Stimulated activated naive CD8-positive, alpha-beta T cell treated with anti-CD3 and anti-CD28 coated beads, Interleukin-15, Interleukin-2, amounts not matched to agents 100 U/mL and 50 U/mL, for 24 hours (primary cell): ENCODE data around the gene PTGER2.

ENCODE experiments used
- ATAC-seq: fragments of 150-1000 bp; cut with Tn5 transposase; one replicate; pipeline ENCODE4 v1.10.0; 2021
- DNase-seq: peaks from one replicate; pipeline ENCODE4 v3.0.0; 2021

The PTGER2 gene

GRCh38 chr14:52339262-52339661 is 25.1 kb downstream of the PTGER2 start:
- DNase-seq (no peak), ATAC-seq (no peak)

DNA sequence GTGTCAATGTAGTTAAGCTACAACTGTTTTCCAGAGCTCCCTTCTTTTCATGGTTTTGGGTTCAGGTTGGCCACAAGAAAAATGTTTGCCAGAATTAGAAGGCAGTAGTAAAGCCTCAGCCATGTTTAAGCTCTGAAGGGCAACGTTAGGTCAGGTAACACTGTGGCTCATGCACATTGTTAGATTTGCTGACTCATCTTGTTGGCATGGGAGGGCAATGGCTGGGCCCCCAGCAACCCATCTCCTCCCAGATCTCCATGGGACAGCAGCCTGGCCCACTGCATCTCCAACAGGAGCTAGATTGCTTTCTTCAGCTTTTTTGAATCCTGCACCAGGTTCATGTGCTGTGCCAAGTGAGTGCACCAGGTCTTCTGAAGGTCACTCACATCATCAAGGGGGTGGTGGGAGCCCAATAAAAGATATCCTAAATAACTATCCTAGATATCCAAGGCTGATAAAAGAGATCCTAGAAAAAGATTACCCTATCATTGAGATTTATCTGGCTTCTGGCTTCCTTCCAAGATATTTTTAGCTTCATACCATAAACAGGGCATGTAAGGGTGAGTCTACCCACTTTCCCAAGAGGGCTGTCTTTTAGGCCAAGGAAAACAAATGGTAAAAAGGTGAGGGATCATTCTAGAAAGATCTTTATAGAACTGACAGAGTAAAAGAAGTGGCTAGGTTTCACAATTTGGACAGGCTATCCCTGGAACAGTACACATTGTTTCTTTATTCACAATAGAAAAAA is 28.9 kb downstream of the PTGER2 start:
- ATAC-seq (no peak), DNase-seq (no peak)

GRCh38 chr14:52346778-52347177 is 32.7 kb downstream of the PTGER2 start:
- ATAC-seq (no peak), DNase-seq (no peak)

DNA sequence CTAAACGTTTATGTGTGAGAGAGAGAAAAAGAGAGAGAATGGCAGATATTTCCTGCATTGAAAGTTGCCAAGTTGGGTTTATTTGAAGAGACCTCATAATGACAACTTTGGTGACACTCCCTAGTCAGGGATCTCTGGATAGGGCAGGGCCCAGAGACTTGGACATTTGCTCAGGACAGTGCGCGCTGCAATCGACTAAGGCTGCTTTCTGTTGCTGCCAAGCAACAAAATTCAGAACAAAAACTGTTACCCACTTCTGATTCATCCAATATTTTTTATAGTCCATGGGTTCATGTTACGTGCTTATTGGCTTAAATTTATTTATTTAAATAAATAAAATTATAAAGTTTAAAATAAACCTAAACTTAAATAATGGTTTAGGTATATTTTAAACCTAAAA is 34.2 kb downstream of the PTGER2 start:
- no peak for ATAC-seq
- no peak for DNase-seq

DNA sequence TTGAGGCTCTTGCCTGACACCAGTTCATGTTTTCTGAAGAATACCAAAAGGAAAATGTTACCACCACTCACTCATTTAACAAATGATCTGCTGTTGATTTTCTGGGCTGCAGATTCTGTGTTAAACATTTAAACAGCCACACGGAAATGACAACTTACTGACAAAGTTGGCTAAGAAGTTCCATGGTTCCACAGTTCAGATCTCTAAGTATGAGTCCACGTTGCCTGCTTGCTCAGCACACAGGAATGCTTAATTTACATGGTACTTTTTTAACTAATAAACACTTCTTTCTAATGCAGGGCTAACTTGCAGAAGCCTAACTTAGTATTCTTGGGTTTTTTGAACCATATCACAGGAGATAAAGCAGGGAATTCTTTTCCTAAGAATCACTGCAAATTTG is 34.7 kb downstream of the PTGER2 start:
- no peak for DNase-seq
- ATAC-seq = no peak

DNA sequence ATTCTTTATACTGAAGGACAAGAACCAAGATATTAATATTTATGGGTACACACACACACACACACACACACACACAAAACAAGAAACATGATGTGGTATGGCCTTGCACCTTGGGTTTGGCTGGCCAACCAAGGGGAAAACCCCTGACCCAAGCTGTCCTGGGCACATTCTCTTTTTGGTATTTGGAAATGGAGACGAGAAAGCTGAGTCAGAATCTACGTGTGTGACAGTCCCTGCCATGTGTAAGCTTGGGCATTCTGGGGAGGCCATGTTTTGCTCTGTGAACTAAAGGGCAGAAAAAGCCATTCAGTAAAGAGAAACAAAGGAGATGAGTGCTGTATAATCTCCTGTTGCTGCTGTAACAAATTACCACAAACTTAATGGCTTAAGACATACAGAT is 35.6 kb downstream of the PTGER2 start:
- ATAC-seq = peak; percentile 43
- no peak for DNase-seq

DNA sequence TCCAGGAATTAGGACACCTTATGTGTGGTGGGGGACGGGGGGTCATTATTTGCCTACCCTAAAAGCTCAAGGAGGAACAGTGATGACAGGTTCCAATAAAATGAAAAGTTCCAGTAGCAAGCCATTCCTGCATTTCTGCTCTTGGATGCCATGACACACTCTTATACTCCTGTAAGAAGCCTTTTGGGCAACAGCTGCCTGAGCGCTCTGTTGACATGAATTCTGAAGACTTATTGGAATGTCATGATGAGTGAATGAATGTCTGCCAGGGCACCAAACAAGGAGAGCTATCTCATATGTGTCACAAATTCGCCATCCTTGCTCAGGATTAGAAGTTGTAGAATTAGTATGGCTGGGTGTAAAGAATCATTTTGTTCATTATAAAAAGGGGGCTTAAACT is 36.3 kb downstream of the PTGER2 start:
- ATAC-seq (no peak), DNase-seq (no peak)

DNA sequence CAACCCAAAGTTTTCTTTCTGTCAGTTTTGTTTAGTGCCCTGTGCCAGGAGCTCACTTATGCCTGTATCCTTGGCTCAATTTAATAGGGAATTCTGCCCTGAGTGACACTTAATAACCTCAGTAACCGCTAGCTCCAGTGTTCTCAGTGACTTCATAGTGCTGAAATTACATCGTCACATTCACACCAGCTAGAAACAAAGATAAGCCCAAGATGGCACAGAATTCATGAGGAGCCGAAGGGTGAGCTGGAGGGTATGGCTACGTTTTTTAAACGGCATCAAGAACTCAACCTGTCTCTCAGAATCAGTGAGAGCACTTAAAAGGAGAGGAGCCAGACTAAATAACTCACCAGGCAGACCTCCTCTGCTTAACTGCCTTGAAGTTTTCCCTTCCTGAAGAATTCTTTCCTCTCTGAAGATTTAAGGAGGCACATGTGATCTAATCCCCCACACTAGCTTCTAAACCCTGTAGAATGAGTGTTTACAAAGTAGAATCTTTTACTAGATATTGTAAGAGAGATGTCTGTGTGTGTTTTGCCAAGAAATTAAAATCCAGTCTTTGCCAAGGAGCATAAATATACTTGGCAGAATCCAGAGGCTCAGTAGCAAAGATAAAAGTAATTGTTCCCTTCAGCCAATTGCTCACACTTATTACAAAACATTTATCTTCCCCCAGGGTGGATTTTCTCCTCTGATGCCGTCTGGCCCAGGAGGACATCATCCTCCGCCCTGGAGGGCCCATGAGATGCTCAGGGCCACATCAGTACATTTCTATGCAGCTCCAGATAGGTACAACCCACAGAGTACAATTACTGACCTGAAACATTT is 37.3 kb downstream of the PTGER2 start:
- peak; percentile 33 for DNase-seq
- peak; percentile 89 for ATAC-seq

- DNase-seq (peak; percentile 47), ATAC-seq (peak; percentile 91)
These were observed 38.0 kb downstream of the PTGER2 start for GRCh38 chr14:52352061-52352491.

DNA sequence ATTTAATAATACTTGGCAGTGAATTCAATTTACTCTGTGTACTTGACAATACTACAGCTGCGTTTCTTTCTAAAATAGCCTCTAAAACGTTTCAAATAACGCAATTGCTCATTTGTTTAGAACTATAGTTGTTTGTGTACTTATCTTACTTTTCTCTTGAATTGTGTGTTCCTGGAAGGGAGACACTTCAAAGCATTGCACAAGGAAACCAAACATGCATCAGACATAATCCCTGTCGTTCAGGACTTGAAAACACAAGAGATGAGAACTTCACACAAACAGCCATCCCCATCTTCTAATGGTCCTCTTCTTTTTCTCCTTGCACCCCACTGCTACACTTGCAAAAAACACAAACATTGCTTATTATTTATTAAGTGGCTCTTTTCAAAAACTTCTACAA is 38.5 kb downstream of the PTGER2 start:
- no peak for DNase-seq
- ATAC-seq = no peak

- DNase-seq (no peak), ATAC-seq (no peak)
These were observed 40.1 kb downstream of the PTGER2 start for GRCh38 chr14:52354242-52354641.

DNA sequence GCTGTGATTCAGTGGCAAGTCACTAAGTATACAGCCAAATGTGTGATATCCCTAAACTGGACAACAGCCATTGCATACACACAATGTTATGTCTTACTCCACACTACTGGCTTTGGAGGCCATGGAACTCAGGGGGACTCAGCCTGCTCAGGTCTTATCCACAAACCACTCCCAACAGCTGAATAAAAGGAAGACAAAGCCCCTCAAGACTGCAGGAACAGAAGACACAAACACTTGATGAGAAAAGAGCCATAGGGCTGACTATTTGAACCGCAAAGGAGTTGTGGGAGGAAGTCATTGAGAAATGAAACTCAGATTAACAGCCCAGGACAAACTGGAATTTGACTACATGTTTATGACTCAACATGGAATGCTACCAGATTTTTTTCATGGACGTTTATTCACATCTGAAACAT is 40.9 kb downstream of the PTGER2 start:
- ATAC-seq (no peak), DNase-seq (no peak)

DNA sequence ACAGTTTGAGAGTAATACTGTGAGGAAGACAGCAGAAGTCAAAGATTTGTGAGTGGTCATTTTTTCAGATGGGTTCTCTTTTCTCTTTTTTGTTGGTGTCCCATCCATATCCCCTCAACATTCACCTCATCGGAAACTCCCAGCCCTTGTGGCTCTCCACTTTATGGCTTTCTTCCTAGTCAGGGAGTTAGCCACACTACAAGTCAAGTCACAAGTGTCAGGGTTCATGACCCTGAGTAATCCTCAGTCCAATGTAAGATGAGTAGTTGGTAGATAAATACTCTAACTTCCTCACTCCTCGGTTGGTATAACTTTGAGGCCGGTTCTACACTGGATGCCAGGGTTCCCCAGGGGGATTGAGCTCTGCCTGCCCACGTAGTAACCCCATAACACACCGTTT is 41.4 kb downstream of the PTGER2 start:
- ATAC-seq (no peak), DNase-seq (no peak)

DNA sequence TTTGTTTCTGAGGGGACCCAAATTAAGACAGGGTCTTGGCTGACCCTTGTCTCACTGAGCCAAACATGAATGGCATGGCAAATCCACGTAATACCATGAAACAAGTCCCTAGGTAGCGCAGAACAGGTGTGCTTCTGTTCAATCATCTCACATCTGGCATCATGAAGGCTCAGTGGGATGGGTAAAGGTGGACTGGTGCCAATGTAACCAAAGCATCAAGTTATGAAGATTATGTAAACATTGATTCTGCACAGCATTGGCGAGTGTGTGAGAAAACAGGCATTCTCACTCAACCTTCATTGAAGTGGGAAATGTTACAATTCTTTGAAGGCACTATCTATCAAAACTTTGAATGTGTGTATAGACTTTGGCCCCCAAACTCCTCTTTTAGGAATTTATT is 41.9 kb downstream of the PTGER2 start:
- ATAC-seq = no peak
- DNase-seq = no peak

DNA sequence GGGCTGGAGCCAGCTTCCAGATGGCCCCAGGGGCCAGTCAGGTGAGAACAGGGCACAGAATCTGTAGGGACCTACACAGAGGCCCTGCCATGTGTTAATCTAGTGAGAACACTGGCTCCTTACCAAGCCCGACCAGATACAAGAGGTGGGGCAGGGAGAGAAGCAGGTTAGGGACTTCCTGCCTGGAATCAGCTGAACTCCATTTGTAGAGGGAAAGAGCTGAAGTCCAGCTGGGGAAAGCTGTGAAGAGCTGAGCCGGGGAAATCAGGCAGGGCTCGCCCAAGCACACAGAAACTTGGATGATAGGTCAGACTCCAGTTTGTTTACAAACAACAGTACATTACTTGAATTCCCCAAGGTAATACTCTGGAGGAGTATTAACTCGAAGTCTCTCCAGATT is 46.7 kb downstream of the PTGER2 start:
- no peak for ATAC-seq
- DNase-seq = no peak

DNA sequence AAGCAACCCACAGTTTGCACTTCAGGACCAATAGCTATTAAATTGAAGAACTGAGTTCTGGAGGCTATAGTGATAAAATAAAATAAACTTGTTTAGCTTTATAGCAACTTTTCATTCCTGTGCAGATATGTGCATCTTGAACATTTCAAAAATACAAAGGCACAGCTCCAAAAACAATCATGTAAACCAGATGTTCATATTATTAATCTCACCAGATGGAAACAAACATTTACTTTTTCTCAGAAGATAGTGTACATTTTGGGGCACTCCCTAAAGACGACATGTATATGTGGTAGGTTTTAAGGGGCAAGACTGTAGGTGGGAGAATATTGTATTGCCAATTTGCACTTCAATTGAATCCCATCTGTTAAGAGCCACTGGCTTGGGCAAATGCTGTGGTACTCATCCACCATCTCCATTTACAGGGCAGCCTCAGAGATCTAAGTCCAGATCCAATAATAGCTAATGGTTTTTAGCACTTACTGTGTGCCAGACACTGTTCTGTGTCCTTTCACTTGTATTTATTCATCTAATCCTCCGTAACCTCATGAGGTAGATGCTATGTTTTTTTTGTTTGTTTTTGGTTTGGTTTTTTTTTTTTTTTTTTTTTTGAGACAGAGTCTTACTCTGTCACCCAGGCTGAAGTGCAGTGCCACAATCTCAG is 49.1 kb downstream of the PTGER2 start:
- ATAC-seq = no peak
- no peak for DNase-seq

GRCh38 chr14:52363961-52364360 is 49.8 kb downstream of the PTGER2 start:
- ATAC-seq (no peak), DNase-seq (no peak)

GRCh38 chr14:52365071-52365470 is 51.0 kb downstream of the PTGER2 start:
- DNase-seq (no peak), ATAC-seq (no peak)

GRCh38 chr14:52366796-52367315 is 52.7 kb downstream of the PTGER2 start:
- ATAC-seq = no peak
- DNase-seq = no peak

DNA sequence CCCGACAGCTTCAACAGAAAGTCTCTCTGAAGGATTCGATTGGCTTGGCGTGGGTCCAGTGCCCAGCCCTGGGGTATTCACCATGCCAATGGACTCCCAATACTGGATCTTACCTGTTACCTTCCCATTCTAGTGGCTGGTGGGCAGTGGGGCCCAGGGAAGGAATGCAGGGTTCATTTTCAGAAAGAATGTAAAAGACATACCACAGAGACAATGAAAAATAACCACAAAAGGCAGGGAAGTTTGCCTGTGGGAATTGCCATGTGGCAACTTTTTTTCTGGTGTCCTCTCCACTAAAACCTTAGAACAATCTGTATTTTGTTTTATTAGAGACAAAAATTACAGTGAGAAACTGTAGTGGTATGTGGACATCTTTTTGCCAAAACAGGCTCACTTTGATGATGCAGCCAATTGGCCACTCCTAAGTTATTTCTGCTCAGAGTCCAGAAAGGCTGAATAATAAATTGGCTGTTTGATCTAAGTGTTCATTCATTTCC is 55.2 kb downstream of the PTGER2 start:
- no peak for ATAC-seq
- DNase-seq = no peak

GRCh38 chr14:52370406-52370935 is 56.4 kb downstream of the PTGER2 start:
- no peak for DNase-seq
- no peak for ATAC-seq

GRCh38 chr14:52377940-52378339 is 63.8 kb downstream of the PTGER2 start:
- no peak for DNase-seq
- no peak for ATAC-seq
